Natural killer cell treated with Interleukin-12 subunit alpha and Interleukin-12 subunit beta and Interleukin-15 and Interleukin-18, amount 100 ng/mL, for 72 hours (primary cell): ENCODE data around the gene ZC3H4. TPM values are rescaled to one million over a fixed set of nuclear protein-coding genes. Genes with fewer than 3 reads are reported as not detected.

Experiments used
- ATAC-seq, 2 donors: fragments of 150-1000 bp; cut with Tn5 transposase in 1 of 2; sonication (Bioruptor Pico), chemical (Tn5 transposase) in 1 of 2; 2 replicates each; pipeline ENCODE4 v1.10.0; 2021
- DNase-seq: peaks from one replicate; pipeline ENCODE4 v3.0.0; 2022; ENCODE audit warnings: low spot score
- H3K27ac Mint-ChIP-seq, 2 donors: 1 replicate in 1 of 2; 2 replicates in 1 of 2; pipeline ENCODE4 v1.8.0; 2022; ENCODE audit warnings: mixed read lengths in 2 of 2, mild to moderate bottlenecking in 1 of 2, moderate library complexity in 1 of 2
- H3K27me3 Mint-ChIP-seq, 2 donors: 1 replicate in 1 of 2; 2 replicates in 1 of 2; pipeline ENCODE4 v1.8.0; 2022; ENCODE audit warnings: mixed read lengths in 2 of 2
- H3K36me3 Mint-ChIP-seq: one replicate; pipeline ENCODE4 v1.8.0; 2022; ENCODE audit warnings: mixed read lengths
- H3K4me1 Mint-ChIP-seq, 2 donors: 1 replicate in 1 of 2; 2 replicates in 1 of 2; pipeline ENCODE4 v1.8.0; 2022; ENCODE audit warnings: low read depth in 2 of 2, mixed read lengths in 2 of 2, mild to moderate bottlenecking in 1 of 2
- H3K4me3 Mint-ChIP-seq: one replicate; pipeline ENCODE4 v1.8.0; 2022; ENCODE audit warnings: mixed read lengths
- H3K9me3 Mint-ChIP-seq: 2 replicates; pipeline ENCODE4 v1.8.0; 2022; ENCODE audit warnings: mixed read lengths
- total RNA-seq, 2 donors: library from RNA; stranded (reverse); gene quantifications; one replicate each; pipeline ENCODE4 v1.2.3, GENCODE V29; 2022

ZC3H4 gene
- total RNA-seq = 100 to 1,000 TPM; 150 to 169 TPM

GRCh38 chr19:47112997-47113849 lies at the start of gene ZC3H4:
ZC3H4 (minus strand) TSS chr19:47113776; CDS start chr19:47112584, 1,192 bp downstream.
- Mint-ChIP-seq H3K27me3 (no peaks in the 10 kb centered on the region), H3K36me3 (peaks cover 23% of the 10 kb centered on the region), H3K27ac (peak within 1 kb of the TSS; percentile 98 to 100), H3K4me1 (peaks cover 32 to 35% of the 10 kb centered on the region in 2 donors), H3K4me3 (peak within 1 kb of the TSS; percentile 98), H3K9me3 (no peaks in the 10 kb centered on the region)
- DNase-seq (peak; percentile 100), ATAC-seq (peak; percentile 91 to 92)

- Mint-ChIP-seq H3K4me1 (peaks cover 20 to 22% of the 10 kb centered on the region in 2 donors), H3K36me3 (peaks cover 9% of the 10 kb centered on the region), H3K4me3 (no peak overlapping the region), H3K27me3 (no peaks in the 10 kb centered on the region), H3K9me3 (no peaks in the 10 kb centered on the region), H3K27ac (no peak overlapping the region)
- no peak for ATAC-seq
- no peak for DNase-seq
Measured at GRCh38 chr19:47161876-47162489, 48.4 kb upstream of the ZC3H4 start.

DNA sequence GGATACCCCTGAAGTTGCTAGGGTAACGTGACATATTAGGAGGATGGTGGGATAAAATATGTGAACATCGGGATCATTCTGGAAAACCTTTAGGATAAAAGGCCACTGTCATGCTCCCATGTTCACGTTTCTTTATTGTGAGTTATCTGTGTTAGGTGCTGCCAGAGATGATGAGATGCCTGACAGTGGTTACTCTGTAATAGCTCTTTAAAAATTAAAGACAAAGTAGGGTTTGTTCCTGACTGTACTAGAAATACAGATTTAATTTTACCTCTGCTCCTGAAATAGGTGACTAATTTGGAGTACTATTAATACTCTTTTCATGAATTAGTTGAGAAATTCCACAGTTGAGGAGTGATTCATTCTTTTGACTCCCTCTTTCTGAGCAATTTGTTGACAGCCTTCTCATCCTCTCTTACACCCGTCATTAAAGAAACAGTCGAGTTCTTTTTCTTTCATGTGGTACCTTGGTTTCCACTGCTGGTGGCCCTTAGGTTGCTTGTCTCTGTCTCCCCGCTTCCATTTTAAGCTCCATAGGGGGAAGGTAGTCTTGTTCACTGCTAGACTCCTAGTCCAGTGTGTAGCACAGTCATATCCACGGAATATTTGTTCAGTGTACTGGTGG lies 45.4 kb upstream of the ZC3H4 start:
- H3K9me3 Mint-ChIP-seq = no peaks in the 10 kb centered on the region
- H3K27ac Mint-ChIP-seq = peak overlapping the region; percentile 68 to 78
- peaks cover 21% of the 10 kb centered on the region for H3K36me3 Mint-ChIP-seq
- no peaks in the 10 kb centered on the region for H3K27me3 Mint-ChIP-seq
- ATAC-seq = no peak
- H3K4me1 Mint-ChIP-seq = peaks cover 31 to 35% of the 10 kb centered on the region in 2 donors
- peak overlapping the region; percentile 84 for H3K4me3 Mint-ChIP-seq
- DNase-seq = no peak

- Mint-ChIP-seq H3K4me1 (peaks cover 31 to 35% of the 10 kb centered on the region in 2 donors), H3K4me3 (peak overlapping the region; percentile 84), H3K36me3 (peaks cover 21% of the 10 kb centered on the region)
Measured at GRCh38 chr19:47158367-47158791, 44.8 kb upstream of the ZC3H4 start.

GRCh38 chr19:47157431-47158321 lies 44.1 kb upstream of the ZC3H4 start:
- DNase-seq (no peak), ATAC-seq (peak; percentile 76 to 80)
- Mint-ChIP-seq H3K27me3 (no peaks in the 10 kb centered on the region), H3K27ac (peak overlapping the region; percentile 68 to 78), H3K4me1 (peaks cover 31 to 35% of the 10 kb centered on the region in 2 donors), H3K9me3 (no peaks in the 10 kb centered on the region), H3K36me3 (peaks cover 25% of the 10 kb centered on the region), H3K4me3 (peak overlapping the region; percentile 84)

More at GRCh38 chr19:47158367-47158791, 44.8 kb upstream of the ZC3H4 start:
- ATAC-seq (no peak), DNase-seq (no peak)
- no peaks in the 10 kb centered on the region for H3K9me3 Mint-ChIP-seq
- H3K27me3 Mint-ChIP-seq = no peaks in the 10 kb centered on the region
- peak overlapping the region; percentile 68 to 78 for H3K27ac Mint-ChIP-seq

GRCh38 chr19:47156861-47157430 lies 43.4 kb upstream of the ZC3H4 start:
- H3K4me3 Mint-ChIP-seq = peak overlapping the region; percentile 84
- peaks cover 33% of the 10 kb centered on the region for H3K36me3 Mint-ChIP-seq
- peak; percentile 80 to 81 for ATAC-seq
- no peak for DNase-seq
- H3K9me3 Mint-ChIP-seq = no peaks in the 10 kb centered on the region
- H3K27me3 Mint-ChIP-seq = no peaks in the 10 kb centered on the region
- H3K27ac Mint-ChIP-seq = peak overlapping the region; percentile 68 to 78
- H3K4me1 Mint-ChIP-seq = peaks cover 31 to 35% of the 10 kb centered on the region in 2 donors

- Mint-ChIP-seq H3K4me1 (peaks cover 34 to 41% of the 10 kb centered on the region in 2 donors), H3K36me3 (peaks cover 50% of the 10 kb centered on the region), H3K9me3 (no peaks in the 10 kb centered on the region), H3K4me3 (no peak overlapping the region), H3K27ac (peak overlapping the region in 1 of 2 donors; percentile 16), H3K27me3 (no peaks in the 10 kb centered on the region)
- no peak for ATAC-seq
- DNase-seq = no peak
Measured at GRCh38 chr19:47155148-47155547, 41.6 kb upstream of the ZC3H4 start.

GRCh38 chr19:47153266-47153665 lies 39.7 kb upstream of the ZC3H4 start:
- no peaks in the 10 kb centered on the region for H3K9me3 Mint-ChIP-seq
- ATAC-seq (no peak), DNase-seq (no peak)
- peaks cover 23 to 29% of the 10 kb centered on the region in 2 donors for H3K4me1 Mint-ChIP-seq
- no peak overlapping the region for H3K4me3 Mint-ChIP-seq
- no peak overlapping the region for H3K27ac Mint-ChIP-seq
- peaks cover 47% of the 10 kb centered on the region for H3K36me3 Mint-ChIP-seq
- H3K27me3 Mint-ChIP-seq = no peaks in the 10 kb centered on the region

DNA sequence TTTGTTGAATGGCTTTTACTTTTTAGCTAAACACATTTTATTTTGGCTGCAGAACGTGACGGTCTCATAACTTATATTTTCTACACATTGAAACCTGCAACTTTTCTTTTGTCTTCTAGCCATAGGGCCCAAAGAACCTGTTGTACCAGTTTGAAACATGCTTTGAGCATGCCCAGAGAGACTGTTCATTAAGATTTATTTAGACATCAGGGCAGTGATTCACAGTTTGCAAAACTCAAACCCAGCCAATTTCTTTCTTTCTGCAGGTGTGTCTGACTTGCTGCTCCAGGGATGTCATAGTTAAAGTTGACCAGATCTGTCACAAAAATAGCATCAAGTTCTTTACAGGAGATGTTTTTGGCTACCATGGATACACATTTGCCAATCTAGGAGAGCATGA lies 39.1 kb upstream of the ZC3H4 start:
- Mint-ChIP-seq H3K4me1 (peaks cover 19 to 23% of the 10 kb centered on the region in 2 donors), H3K9me3 (no peaks in the 10 kb centered on the region), H3K27me3 (no peaks in the 10 kb centered on the region), H3K4me3 (no peak overlapping the region), H3K36me3 (peaks cover 47% of the 10 kb centered on the region), H3K27ac (no peak overlapping the region)
- ATAC-seq = no peak
- no peak for DNase-seq

GRCh38 chr19:47152205-47152604 lies 38.6 kb upstream of the ZC3H4 start:
- H3K36me3 Mint-ChIP-seq = peaks cover 47% of the 10 kb centered on the region
- DNase-seq (no peak), ATAC-seq (no peak)
- H3K27ac Mint-ChIP-seq = no peak overlapping the region
- H3K27me3 Mint-ChIP-seq = no peaks in the 10 kb centered on the region
- no peaks in the 10 kb centered on the region for H3K9me3 Mint-ChIP-seq
- peaks cover 16 to 21% of the 10 kb centered on the region in 2 donors for H3K4me1 Mint-ChIP-seq
- no peak overlapping the region for H3K4me3 Mint-ChIP-seq

DNA sequence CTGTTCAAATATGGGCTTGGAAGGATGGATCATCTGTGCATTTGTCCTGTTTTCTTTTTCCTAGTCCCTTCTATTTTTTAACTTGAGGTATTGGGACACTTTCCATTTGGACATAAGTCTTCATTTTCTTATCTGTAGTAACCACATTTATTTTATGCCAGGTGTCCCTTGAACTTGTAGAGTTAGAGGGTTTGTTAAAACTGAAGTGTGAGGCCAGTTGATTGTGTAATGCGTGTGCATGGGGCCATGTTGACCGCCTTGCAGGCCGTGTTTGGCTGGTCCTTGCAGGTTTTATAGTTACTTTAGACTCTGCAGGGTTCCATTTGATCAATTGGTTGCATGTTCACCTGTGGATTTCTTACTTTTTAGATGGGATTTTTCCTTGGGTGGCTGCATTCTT lies 38.1 kb upstream of the ZC3H4 start:
- Mint-ChIP-seq H3K4me3 (no peak overlapping the region), H3K27me3 (no peaks in the 10 kb centered on the region), H3K9me3 (no peaks in the 10 kb centered on the region), H3K36me3 (peaks cover 48% of the 10 kb centered on the region), H3K27ac (peak overlapping the region; percentile 50 to 61), H3K4me1 (peaks cover 10 to 20% of the 10 kb centered on the region in 2 donors)
- DNase-seq (no peak), ATAC-seq (no peak)

- Mint-ChIP-seq H3K36me3 (peaks cover 38% of the 10 kb centered on the region), H3K27me3 (no peaks in the 10 kb centered on the region), H3K9me3 (no peaks in the 10 kb centered on the region), H3K4me1 (peaks cover 14 to 26% of the 10 kb centered on the region in 2 donors), H3K4me3 (no peak overlapping the region), H3K27ac (peak overlapping the region; percentile 13 to 26)
- ATAC-seq = no peak
- DNase-seq = no peak
Measured at GRCh38 chr19:47146920-47147319, 33.3 kb upstream of the ZC3H4 start.
